Measurements from ENCODE around the gene DEFB132. TPM values are rescaled to one million over a fixed set of nuclear protein-coding genes. Genes with fewer than 3 reads are reported as not detected.

DEFB132 gene
- total and polyA plus RNA-seq, 2 of the 13 experiments (the other 11 are each of a cell fraction or from before 2014, with no cell fraction given), result not detected

DNA sequence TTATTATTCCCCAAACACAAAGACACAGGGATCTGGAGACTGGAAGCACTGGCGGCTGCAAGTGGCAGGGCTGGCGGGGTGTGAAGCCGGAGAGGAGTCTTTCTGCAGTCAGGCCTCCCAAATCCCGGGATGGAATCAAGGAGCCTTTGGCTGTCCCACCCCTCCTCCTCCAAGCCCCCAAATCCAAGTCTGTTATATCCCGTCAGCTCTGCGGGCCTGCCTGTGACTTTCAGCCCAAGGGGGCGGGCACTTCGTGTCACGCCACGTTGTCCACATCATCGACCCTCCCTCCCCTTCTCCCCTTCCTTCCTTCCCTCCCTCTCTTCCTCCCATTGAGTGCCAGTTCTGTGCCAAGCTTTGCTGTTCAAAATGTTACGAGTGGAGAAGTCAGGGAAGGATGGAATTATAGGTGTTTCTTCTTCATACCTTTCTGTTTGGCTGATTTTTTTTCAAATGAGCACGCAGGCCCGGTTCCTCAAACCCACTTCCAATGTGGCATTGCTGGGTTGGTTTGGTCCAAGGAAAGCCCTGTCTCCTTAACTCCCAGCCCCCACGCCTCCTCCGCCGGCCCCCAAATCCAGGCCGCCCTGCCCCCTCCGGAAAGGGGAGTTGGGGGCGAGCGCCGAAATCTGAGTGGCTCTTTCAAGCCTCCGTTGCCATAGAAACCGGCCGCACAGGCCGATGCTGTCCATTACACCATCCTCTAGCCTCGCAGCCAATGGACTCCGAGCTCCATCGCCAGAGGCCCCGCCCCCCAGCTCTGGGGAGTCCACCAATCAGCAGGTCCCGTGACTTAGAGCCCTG is 52.5 kb downstream of the DEFB132 start (continued):
- TF ChIP-seq SALL1 (CRISPR knock-in tag; IDR thresholded peaks at IDR 0.05) (peak; percentile 76), ATF4 (CRISPR knock-in tag; IDR thresholded peaks at IDR 0.05) (no peak), ESRRA (CRISPR knock-in tag; IDR thresholded peaks at IDR 0.05; ENCODE audit: low read depth) (peak; percentile 78; the same call in 1 of the 2 replicates), BCL6 (CRISPR knock-in tag; IDR thresholded peaks at IDR 0.05) (no peak), SUZ12 (IDR thresholded peaks at IDR 0.05; ENCODE audit: low read depth, low read length) (no peak), NCOA5 (CRISPR knock-in tag; IDR thresholded peaks at IDR 0.05) (no peak), RFX5 (IDR thresholded peaks at IDR 0.05; ENCODE audit: low read depth, low read length) (peak; percentile 71), STAG1 (CRISPR knock-in tag; IDR thresholded peaks at IDR 0.05) (no peak), ATF6 (CRISPR knock-in tag; conservative IDR thresholded peaks at IDR 0.05) (0 out of 2 replicates have a peak, but pooled peaks have one; percentile 32), ZHX2 (IDR thresholded peaks at IDR 0.05; ENCODE audit: low read depth) (no peak), ZHX2 (CRISPR knock-in tag; IDR thresholded peaks at IDR 0.05; ENCODE audit: borderline replicate concordance) (no peak), NFYB (CRISPR knock-in tag; IDR thresholded peaks at IDR 0.05) (peak; percentile 85), SP140L (CRISPR knock-in tag; IDR thresholded peaks at IDR 0.05; ENCODE audit: borderline replicate concordance) (no peak; the same call in 1 of the 2 replicates), ZNF589 (CRISPR knock-in tag; conservative IDR thresholded peaks at IDR 0.05) (no peak), FOXJ3 (CRISPR knock-in tag; IDR thresholded peaks at IDR 0.05; ENCODE audit: borderline replicate concordance) (no peak), ZNF414 (CRISPR knock-in tag; IDR thresholded peaks at IDR 0.05) (no peak), ZNF292 (CRISPR knock-in tag; IDR thresholded peaks at IDR 0.05; ENCODE audit: borderline replicate concordance, low read depth) (peak; percentile 48), HDAC2 (CRISPR knock-in tag; IDR thresholded peaks at IDR 0.05) (no peak; the same call in 1 of the 2 replicates), ZNF333 (CRISPR knock-in tag; IDR thresholded peaks at IDR 0.05; ENCODE audit: borderline replicate concordance) (peak; percentile 97)
- TF ChIP-seq, protein P1, sequence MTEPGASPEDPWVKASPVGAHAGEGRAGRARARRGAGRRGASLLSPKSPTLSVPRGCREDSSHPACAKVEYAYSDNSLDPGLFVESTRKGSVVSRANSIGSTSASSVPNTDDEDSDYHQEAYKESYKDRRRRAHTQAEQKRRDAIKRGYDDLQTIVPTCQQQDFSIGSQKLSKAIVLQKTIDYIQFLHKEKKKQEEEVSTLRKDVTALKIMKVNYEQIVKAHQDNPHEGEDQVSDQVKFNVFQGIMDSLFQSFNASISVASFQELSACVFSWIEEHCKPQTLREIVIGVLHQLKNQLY (CRISPR knock-in tag; IDR thresholded peaks at IDR 0.05), result no peak; the same call in 1 of the 2 replicates

All from HepG2 (cell line).